Stimulated activated CD8-positive, alpha-beta memory T cell treated with anti-CD3 and anti-CD28 coated beads, Interleukin-4, amount 100 ng/mL, for 4 hours (primary cell): ENCODE results near the gene LIMS4.
"Not testable (repeated sequence)": the region's sequence is repeated elsewhere in the genome, so short reads cannot be mapped to it uniquely, and the experiment has no call there.

Source experiments
- DNase-seq, 2 donors: peaks; one replicate each; pipeline ENCODE4 v3.0.0-alpha.2; 2020; ENCODE audit warnings: low read depth in 2 of 2, low spot score in 1 of 2

LIMS4 gene

GRCh38 chr2:110455080-110455670 is 17.4 kb downstream of the LIMS4 start:
- not testable (repeated sequence) for DNase-seq

- not testable (repeated sequence) for DNase-seq
These were observed 21.7 kb downstream of the LIMS4 start for GRCh38 chr2:110450951-110451350.

GRCh38 chr2:110449127-110449947 is 23.3 kb downstream of the LIMS4 start:
- not testable (repeated sequence) for DNase-seq

- DNase-seq: not testable (repeated sequence)
These were observed 26.0 kb downstream of the LIMS4 start for GRCh38 chr2:110446644-110447043.

GRCh38 chr2:110443305-110444005 is 29.2 kb downstream of the LIMS4 start:
- DNase-seq: not testable (repeated sequence)

- not testable (repeated sequence) for DNase-seq
These were observed 30.7 kb downstream of the LIMS4 start for GRCh38 chr2:110441905-110442304.

GRCh38 chr2:110434565-110434964 is 38.1 kb downstream of the LIMS4 start:
- DNase-seq: not testable (repeated sequence)

- DNase-seq: not testable (repeated sequence)
These were observed 46.9 kb downstream of the LIMS4 start for GRCh38 chr2:110425725-110426124.

GRCh38 chr2:110424421-110424820 is 48.2 kb downstream of the LIMS4 start:
- not testable (repeated sequence) for DNase-seq

GRCh38 chr2:110423574-110423962 is 49.0 kb downstream of the LIMS4 start:
- not testable (repeated sequence) for DNase-seq

- DNase-seq: not testable (repeated sequence)
These were observed 49.6 kb downstream of the LIMS4 start for GRCh38 chr2:110422852-110423573.

- not testable (repeated sequence) for DNase-seq
These were observed 51.8 kb downstream of the LIMS4 start for GRCh38 chr2:110420641-110421354.

- DNase-seq: not testable (repeated sequence)
These were observed 65.5 kb downstream of the LIMS4 start for GRCh38 chr2:110407142-110407541.

GRCh38 chr2:110404988-110405387 is 67.6 kb downstream of the LIMS4 start:
- DNase-seq: not testable (repeated sequence)

- DNase-seq: not testable (repeated sequence)
These were observed 68.4 kb downstream of the LIMS4 start for GRCh38 chr2:110404246-110404645.

GRCh38 chr2:110401001-110401618 is 71.5 kb downstream of the LIMS4 start:
- not testable (repeated sequence) for DNase-seq

- DNase-seq: not testable (repeated sequence)
These were observed 73.2 kb downstream of the LIMS4 start for GRCh38 chr2:110399378-110399777.

- not testable (repeated sequence) for DNase-seq
These were observed 76.6 kb downstream of the LIMS4 start for GRCh38 chr2:110395990-110396389.
